GM18861 (cell line): ENCODE data around the gene RAPGEF2.

Experiments used
- ATAC-seq: cut with Tn5 transposase; IDR thresholded peaks from one replicate; pipeline ENCODE4 v1.9.1; 2021; ENCODE audit not compliant: unreplicated experiment

The RAPGEF2 gene

DNA sequence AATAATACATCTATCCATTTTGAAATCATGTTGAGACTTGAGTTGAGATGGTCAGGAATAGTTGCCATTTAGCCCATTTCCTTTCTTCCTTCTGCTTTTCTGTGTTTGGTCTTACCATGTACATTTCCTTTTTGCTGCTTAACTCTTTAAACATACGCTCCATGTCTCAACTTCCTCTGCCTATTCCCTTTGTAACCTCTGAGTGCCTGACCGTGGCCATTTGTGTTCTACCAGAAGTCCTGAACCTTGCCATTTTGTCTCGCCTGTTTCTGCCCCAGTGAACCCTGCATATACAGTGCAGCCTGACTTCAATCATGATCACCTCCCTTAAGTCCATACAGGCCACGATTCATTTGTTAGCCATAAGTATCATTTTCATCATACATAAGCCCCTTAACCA lies 169.0 kb downstream of the RAPGEF2 start:
- ATAC-seq: no peak

DNA sequence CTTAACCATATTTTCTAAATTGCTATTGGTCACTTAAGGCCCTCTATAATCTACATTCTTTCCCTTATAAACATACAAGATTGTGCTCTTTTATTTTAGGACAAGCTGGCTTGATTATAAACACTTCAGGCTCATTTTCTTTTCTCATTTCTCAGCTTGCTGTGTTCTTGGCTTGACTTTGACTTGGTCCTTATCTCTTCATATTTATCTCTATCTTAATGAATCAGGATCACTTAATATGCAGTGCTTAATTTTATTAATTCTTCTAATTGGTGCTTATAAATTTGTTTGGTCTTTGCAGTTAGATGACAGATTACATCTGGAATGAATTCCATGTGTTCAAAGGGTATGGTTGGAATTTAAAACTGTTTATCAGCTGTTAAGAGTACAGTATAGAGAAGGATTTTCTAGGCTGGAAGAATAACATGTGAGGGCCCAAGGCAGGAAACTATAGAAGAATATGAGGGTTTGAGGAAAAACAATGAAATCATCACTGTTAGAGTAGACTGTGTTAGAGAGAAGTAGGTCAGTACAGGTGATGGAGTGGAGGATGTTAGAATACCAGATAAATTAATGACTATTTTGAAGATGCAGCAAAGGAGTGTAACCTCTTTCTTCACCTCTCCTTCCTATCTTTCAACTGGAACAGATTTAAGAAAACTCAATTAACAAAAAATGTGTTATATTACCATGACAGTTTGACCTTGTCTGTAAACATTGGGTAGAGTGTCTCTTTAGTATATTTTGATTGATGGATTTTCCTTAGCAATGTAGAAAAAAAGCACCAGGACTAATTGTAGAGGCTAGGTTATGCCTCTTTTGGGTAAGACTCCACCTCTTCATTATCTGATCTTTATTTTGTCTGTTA lies 169.6 kb downstream of the RAPGEF2 start:
- ATAC-seq: no peak

DNA sequence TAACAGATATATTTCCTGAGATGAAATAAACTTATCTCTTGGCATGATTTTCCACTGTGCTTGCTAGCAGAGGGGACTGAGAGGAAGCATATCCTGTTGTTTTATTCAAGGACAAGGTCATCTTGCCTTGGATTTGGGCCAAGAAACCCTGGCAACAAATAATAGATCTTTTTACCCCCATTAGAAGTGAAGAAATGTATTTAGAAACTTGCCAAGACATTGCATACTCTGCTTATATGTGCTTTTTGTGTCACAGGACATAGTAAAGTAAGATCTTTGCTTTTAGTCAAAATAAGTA lies 170.2 kb downstream of the RAPGEF2 start:
- no peak for ATAC-seq

DNA sequence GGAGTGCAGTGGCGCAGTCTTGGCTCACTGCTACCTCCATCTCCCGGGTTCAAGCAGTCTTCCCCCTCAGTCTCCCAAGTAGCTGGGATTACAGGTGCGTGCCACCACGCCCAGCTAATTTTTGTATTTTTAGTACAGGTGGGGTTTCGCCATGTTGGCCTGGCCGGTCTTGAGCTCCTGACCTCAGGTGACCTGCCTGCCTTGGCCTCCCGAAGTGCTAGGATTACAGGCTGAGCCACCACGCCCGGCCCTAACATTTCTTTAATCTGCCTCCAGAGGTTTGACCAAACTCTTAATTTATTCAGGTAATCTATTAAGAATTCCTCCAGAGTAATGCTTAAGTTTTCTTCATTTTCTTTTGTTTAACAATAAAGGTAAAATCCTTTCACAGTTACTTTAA lies 171.0 kb downstream of the RAPGEF2 start:
- ATAC-seq: no peak

DNA sequence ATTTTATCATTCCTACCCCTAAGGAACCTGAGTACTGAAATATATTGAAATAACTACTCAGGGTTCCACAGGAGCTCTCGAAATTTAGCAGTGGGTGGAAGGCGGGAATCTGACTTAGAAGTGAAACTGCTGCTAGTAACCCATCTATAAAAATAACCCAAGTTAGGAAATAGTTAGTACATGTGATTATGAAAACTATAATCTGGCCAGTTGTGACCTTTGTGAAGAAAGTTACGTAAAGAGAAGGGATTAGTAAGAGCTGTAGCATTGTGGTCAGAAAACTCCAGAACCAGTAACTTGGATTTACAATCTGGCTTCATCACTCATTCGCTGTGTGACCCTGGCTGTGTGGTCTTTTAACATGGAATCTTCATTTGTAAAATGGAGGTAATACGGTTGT lies 175.5 kb downstream of the RAPGEF2 start:
- no peak for ATAC-seq

DNA sequence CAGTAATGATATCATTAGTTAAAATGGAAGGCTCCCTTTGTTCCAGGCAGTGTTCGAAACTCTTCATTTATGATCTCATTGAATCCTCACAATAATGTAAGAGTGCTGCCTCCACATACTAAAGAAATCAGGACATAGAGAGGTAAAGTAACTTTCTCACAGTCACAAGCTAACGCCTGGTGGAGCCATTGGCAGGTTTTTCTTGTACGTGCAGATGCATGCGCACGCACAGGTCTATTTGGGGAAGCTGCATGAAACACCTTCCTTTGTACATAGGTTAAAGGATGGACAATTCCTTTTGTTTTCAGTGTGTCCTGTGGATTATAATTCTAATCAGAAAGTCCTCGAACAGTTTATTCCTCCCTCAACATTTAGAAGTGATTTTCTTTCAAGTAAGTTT lies 176.2 kb downstream of the RAPGEF2 start:
- ATAC-seq: no peak

DNA sequence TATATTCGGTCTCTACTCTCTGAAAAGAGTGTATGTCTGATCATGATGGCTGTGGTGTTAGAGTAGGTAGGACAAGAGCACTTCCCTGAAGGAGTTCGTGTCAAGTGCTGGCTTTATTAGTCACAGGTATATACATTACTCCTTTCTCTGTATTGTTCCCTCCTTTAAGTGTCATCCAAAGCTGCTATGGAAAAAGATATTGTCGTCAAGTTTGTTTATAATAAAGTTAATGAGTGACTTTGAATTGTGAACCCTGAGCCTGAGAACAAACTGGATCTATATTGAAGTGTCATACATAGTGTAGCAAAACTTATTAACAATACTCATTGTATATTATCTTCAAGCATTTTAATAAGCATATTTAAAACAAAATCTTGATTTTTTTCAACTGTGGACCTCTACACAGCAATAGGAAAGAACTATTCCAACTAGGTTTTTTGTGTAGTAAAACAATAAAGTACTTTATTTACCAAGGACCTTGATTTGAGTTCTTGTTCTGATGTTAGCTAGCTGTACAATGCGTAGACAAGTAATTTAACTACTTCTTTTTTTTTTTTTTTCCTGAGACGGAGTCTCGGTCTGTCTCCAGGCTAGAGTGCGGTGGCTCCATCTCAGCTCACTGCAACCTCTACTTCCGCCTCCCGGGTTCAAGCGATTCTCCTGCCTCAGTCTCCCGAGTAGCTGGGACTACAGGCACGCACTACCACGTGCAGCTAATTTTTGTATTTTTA lies 177.7 kb downstream of the RAPGEF2 start:
- no peak for ATAC-seq

DNA sequence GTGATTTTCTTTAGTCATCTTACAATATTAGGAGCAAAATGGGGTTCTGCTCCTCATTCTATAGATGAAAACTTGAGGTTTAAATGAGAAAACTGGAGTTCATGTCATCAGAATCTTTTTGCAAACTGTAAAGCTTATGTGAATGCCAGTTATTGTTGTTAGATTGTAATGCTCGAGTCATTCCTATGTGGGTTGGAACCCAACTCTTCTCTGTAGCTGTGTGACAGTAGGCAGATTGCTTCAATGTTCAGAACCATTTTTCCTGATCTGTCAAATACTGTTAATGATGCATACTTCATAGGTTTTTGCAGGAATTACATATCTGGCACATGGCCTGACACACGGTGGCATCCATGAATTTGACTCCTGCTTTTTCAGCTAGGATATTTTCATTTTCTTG lies 178.9 kb downstream of the RAPGEF2 start:
- no peak for ATAC-seq

DNA sequence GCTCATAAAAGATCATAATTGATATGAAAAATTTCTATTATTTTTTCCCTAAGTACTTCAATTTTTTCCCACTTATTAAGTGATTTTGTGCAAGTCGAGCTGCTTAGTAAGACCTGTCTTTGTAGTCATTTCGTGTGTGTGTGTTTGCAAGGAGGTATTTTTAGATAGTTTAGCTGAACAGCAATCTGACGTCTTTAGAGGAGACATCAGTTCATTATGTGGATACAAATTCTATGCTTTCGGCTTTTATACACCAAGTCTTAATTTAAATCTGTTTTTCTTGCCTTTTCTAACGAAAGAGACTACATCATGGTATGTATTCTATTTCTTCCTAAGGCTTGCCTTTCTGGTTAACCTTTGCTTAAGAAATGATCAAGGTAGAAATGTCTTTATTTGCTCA lies 179.4 kb downstream of the RAPGEF2 start:
- no peak for ATAC-seq

DNA sequence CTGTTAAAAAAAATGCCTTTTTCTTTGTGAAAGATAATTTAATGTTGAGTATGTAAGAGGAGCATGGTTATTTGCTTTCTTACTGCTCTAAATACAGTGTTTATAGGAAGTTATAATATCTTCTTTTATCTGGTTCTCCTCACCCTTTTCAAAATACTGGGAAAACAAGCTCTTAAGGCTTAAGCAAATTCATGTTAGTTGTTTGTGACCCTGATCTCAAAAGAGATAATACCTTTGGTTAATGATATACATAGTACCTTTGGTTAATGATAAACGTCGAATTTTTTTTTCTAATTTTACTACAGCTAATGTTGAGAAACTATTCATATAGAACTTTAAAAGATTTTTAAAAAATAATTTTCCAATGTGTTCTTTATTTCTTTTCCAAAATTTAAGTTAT lies 180.1 kb downstream of the RAPGEF2 start:
- ATAC-seq: no peak

DNA sequence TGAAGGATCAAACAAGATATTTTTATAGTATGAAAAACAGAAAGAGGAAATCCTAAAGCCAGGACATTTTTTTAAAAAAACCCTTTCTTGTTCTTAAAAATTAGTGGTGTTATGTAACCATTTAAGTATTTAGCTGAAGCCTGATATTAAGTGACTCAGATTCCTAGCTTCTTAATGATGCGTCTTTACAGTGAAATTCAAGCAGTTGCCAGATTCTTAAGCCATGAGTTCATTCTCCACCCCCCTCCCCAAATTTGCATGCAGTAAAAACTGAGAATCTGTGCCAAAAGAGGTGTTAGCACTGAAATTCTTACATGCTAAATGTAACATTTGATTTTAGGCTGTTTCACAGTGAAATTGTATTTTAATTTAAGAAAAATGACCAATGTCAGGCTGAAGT lies 180.8 kb downstream of the RAPGEF2 start:
- ATAC-seq: no peak

DNA sequence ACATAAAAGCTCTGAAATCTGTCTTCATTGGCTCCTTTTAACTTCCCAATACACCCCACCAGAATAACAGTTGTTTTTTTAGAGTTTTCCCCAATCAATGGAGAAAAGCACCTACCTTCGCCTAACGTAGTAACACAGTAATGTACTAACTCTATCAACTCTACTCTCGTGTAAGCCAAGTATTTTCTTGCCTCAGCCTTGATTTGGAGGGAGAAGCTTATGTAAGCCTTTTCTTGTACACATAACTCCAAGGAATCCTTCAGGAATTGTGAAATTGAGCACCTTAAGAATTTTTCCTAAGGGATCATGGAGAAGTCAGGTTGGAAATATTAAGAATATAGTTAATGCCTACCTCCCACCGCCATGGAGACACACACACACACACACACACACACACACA lies 181.2 kb downstream of the RAPGEF2 start:
- ATAC-seq: no peak

DNA sequence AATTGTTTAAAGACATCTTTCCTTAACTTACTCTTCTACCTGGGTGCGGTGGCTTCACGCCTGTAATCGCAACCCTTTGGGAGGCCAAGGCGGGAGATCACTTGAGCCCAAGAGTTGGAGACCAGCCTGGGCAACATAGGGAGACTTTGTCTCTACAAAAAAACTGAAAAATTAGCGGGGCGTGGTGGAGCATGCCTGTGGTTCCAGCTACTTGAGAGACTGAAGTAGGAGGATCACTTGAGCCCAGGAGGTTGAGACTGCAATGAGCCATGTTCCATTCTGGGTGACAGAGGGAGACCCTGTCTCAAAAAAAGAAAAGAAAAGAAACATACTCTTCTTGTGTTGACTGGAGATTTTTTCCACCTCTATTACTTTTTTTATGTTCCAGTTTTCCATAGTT lies 181.9 kb downstream of the RAPGEF2 start:
- no peak for ATAC-seq

DNA sequence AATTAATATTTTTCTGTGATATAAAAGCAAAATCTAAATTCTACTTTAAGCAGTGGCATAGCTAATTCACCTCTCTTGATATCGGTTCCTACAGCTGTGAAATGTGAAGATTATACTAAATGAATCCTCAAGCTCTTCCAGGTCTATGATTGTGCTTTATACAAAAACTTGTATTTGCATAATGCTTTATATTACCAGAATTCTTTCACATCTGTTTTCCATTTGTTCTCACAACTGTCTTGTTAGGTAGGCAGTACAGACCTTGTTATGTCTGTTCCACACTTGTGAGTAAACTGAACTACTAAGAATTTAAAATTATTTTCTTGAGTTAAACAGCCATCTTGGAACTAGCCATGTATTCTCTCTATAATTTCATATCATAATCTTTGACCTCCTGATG lies 184.9 kb downstream of the RAPGEF2 start:
- no peak for ATAC-seq

DNA sequence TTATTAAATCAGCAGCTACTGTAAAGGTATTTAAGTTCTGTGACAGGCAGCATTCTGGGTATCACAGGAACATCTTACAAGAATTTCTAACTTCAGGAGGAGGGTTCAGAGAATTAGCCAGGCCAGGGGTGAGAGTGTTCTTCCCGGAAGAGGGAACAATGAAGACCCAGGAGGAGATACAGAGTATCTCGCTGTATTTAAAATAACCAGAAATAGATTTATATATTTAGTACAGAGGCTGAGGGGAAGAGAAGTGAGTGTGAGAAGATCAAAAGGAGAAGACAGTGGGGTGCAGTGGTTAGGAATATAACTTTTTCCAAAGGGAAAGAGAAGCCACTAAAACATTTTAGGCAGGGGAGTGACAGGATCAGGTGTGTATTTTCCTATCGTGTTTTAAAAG lies 186.8 kb downstream of the RAPGEF2 start:
- no peak for ATAC-seq

DNA sequence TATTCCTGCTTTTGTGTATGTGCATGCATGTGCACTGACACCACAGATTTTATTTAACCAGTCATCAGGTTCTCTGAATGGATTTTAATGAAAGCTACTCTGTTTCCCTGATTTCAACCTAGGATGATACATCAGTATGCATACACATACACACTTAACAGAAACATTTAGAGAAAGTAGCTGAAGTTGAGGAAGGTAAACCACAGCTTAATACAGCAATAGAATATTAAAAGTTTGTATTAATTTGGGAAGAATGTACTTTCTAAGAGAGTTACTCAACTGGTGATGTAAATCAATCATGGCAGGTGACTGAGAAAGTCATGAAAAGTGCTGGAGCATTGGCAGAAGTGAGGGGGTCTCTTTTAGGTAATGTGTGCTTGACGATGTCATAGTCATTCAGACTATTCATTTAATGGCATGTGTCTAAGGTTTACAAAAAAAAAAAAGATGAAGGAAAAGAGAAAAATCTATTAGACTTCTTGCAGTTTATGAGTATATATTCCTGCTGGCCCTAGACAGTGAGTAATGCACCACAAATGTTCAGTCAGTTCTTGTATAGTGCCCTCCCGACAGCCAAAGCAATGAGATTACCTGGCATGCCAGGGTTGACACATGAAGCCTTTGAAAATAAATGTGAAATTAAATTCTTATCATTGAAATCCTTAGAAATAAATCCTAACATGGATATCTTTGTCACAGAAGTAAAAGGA lies 187.6 kb downstream of the RAPGEF2 start:
- no peak for ATAC-seq

DNA sequence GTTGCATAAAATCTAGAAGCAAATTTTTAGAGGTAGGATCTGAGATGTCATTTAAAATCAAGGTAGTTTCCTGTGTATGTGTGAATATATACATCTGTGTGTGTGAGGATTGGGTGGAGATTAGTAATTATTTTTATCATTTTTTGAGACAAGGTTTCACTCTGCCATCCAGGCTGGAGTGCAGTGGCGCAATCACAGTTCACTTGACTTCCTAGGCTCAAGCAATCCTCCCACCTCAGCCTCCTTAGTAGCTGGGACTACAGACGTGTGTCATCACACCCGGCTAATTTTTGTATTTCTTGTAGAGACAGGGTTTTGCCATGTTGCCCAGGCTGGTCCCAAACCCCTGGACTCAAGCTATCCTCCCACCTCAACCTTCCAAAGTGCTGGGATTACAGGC lies 188.3 kb downstream of the RAPGEF2 start:
- ATAC-seq: no peak

DNA sequence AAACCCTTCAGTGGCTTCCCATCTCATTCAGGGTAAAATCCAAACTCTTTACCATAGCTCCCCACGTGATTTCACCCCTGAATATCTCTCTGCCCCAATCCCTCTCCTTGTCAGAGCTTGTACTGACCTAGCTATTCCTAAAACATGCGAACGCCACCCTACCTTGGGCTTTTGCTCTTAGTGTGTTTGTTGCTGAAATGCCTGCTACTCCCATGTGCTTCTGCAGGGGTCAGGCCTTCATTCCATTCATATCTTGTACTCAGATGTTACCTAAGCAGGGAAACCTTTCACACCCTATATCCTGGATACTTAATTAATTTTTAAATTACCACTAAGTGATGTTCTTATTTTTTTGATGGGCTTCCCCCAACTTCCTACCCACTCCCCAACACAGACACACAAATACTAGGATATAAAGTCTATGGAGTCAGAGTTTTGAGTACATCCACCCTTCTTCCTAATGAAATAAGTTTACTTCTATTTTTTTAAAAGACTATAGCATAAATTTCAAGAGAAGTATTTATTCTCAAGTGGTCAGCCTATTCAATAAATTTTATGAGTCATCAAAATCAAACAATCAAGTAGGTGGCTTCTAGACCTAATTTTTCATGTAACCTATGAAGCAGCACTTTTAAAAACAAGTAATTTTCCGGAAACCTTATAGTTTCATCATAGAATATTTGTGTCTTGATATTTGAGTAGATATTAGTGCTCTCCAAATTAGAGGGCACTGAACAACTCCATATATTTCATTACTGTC lies 189.4 kb downstream of the RAPGEF2 start:
- no peak for ATAC-seq

DNA sequence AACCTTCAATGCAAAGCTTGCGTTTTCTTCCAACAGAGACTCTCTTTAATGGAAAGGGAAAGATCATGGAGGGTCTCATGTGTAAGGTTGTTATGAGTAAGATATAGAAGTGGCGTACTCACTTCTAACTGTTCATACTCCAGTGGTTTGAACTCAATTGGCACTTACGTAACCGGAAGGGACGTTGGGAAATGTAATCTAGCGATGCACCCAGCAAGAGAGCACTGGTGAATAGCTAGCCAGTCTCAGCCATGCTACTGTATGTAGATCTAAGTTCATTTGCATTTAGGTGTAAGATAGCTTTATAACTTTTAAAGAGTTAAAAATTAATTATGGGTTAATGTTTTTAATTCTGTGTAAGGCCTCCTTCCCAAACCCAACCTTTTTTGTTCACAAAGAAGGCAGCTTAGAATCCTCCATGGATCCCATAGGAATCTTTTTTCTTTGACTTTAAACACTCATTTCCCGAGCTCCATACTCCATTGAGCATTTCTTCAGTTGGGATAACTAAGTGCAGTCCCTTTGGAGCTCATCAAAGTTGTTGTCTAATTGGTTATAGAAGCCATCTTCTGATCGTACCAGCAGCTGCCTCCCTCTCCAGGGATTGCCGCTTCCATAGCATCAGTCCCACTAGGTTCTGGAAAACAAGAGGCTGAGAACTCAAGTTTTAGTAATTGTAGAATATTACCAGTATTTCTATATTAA lies 191.1 kb downstream of the RAPGEF2 start:
- no peak for ATAC-seq

DNA sequence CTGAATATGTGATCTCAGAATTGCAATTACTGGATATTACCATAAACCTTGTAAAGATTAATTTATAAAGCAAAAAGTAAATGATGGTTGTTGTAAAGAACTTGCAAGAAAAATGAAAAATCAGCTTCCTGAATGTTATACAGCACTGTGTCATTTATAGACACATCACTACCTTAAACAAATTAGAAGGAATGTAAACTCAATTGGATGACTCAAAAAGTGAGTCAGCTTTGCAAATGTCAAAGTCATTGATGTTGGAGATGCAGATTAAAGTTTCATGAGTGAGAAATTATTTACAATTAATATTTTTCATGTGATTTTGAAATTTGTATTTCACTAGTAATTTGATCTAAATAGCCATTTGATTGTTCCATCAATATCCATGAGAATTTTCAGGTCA lies 193.2 kb downstream of the RAPGEF2 start:
- ATAC-seq: no peak

DNA sequence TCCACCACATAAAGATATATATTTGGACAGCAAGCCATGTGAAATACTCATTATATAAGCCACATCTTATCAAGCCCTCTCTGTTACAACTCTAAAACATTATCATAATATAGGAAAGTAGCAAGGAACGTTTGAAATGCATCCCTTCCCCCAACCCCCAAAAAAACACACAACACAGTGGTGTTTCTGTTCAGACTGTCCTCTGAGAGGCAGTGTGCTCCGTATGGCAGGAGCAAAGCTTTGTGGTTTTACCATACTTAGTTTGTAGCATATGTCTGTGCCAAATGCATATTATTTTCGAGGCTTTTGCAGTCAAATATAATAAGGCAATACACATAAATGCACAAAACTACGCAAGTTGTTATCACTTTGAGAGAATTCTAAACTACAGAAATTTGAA lies 194.2 kb downstream of the RAPGEF2 start:
- no peak for ATAC-seq
